K562 (cell line): ENCODE data around the gene SLCO3A1.

Experiments
- ELF4 ChIP-seq: fragments of 450-650 bp; formaldehyde crosslinking; IDR thresholded peaks from 2 replicates; pipeline ENCODE4 v1.4.0; 2022; ENCODE audit warnings: missing genetic modification characterization
- PHF20 ChIP-seq: fragments of 450-650 bp; IDR thresholded peaks from 2 replicates; pipeline ENCODE4 v1.6.1; 2018; ENCODE audit not compliant: partially characterized antibody
- SMARCE1 ChIP-seq: fragments of 450-650 bp; IDR thresholded peaks from 2 replicates; pipeline ENCODE4 v1.7.1; 2016; ENCODE audit warnings: mild to moderate bottlenecking
- ZNF217 ChIP-seq: sonication (generic); formaldehyde crosslinking; IDR thresholded peaks from 2 replicates; pipeline ENCODE4 v1.8.0; 2022; ENCODE audit warnings: mild to moderate bottlenecking, missing genetic modification reagents
- ZNF274 ChIP-seq: IDR thresholded peaks from 2 replicates; pipeline ENCODE4 v1.6.1; 2011; ENCODE audit warnings: low read depth, mild to moderate bottlenecking, low read length, moderate library complexity, borderline replicate concordance
- TF ChIP-seq, protein P1 (sequence below), 3 experiments: IDR thresholded peaks in 2 of 3; conservative IDR thresholded peaks in 1 of 3; 2 replicates each; pipeline ENCODE4 v1.5.1; 2011 to 2012; ENCODE audit warnings: low read length in 3 of 3, mild to moderate bottlenecking in 3 of 3, control low read depth in 2 of 3, improper control_type of control experiment in 1 of 3, inconsistent platforms in 1 of 3, low read depth in 1 of 3, mixed read lengths in 1 of 3, moderate library complexity in 1 of 3; ENCODE audit not compliant: insufficient read depth in 2 of 3

DNA sequence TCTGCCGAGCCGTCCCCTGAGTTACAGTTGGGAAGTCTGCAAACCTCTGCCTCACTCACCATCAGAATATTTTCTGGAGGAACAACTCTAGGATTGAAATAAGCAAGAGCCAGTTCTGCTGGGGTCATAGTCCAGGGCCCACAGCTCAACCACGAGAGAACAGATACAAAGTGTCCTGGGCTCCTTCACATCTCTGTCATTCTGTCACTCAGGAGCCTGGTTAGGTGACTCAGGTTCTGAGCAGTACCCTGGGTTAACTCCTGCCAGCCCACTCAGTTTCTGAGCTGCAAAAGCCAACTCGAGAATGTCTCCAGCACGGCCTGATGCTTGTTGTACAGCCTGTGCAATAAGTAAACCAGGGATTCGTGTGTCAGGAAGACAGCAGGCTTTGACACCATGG lies 155.7 kb downstream of the SLCO3A1 start:
- TF ChIP-seq SMARCE1 (no peak), ELF4 (CRISPR knock-in tag) (no peak), ZNF274 (no peak), ZNF217 (CRISPR knock-in tag) (no peak), PHF20 (no peak)
- TF ChIP-seq, protein P1, sequence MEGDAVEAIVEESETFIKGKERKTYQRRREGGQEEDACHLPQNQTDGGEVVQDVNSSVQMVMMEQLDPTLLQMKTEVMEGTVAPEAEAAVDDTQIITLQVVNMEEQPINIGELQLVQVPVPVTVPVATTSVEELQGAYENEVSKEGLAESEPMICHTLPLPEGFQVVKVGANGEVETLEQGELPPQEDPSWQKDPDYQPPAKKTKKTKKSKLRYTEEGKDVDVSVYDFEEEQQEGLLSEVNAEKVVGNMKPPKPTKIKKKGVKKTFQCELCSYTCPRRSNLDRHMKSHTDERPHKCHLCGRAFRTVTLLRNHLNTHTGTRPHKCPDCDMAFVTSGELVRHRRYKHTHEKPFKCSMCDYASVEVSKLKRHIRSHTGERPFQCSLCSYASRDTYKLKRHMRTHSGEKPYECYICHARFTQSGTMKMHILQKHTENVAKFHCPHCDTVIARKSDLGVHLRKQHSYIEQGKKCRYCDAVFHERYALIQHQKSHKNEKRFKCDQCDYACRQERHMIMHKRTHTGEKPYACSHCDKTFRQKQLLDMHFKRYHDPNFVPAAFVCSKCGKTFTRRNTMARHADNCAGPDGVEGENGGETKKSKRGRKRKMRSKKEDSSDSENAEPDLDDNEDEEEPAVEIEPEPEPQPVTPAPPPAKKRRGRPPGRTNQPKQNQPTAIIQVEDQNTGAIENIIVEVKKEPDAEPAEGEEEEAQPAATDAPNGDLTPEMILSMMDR (IDR thresholded peaks at IDR 0.05 in 2 of 3, conservative IDR thresholded peaks at IDR 0.05 in 1 of 3; ENCODE audit: insufficient read depth in 2 of 3, low read depth in 1 of 3, low read length in 3 of 3), result no peak
